ENCODE data around the gene RAI1. TPM values are rescaled to one million over a fixed set of nuclear protein-coding genes. Genes with fewer than 3 reads are reported as not detected.

Gene RAI1
- total RNA-seq, 2 donors from 2014 or later: 35.9 to 42.9 TPM

GRCh38 chr17:17826342-17826713 is 145.1 kb downstream of the RAI1 start:
- H3K27me3 Mint-ChIP-seq (ENCODE audit: insufficient read depth): no peaks in the 10 kb centered on the region
- H3K4me3 Mint-ChIP-seq: no peak overlapping the region
- no peak overlapping the region for H3K27ac Mint-ChIP-seq
- Histone ChIP-seq H3K9ac (ENCODE audit: extremely low read depth, low read length, poor library complexity, severe bottlenecking) (no peak overlapping the region), H3K36me3 (ENCODE audit: control insufficient read depth, insufficient read depth, low read length) (peaks cover 7% of the 10 kb centered on the region), H3K4me1 (ENCODE audit: control insufficient read depth, insufficient read depth, low read length) (peaks cover 21% of the 10 kb centered on the region), H3K27ac (ENCODE audit: low read depth, low read length) (no peak overlapping the region), H3K27me3 (ENCODE audit: control insufficient read depth, insufficient read depth, low read length, poor library complexity, severe bottlenecking) (no peaks in the 10 kb centered on the region), H3K4me3 (ENCODE audit: low read length) (no peak overlapping the region), H3K9me3 (ENCODE audit: control insufficient read depth, low read length) (no peaks in the 10 kb centered on the region)
- no peak for TF ChIP-seq CTCF (conservative IDR thresholded peaks at IDR 0.05)
- peaks cover 22% of the 10 kb centered on the region for H3K4me1 Mint-ChIP-seq
- no peaks in the 10 kb centered on the region for H3K9me3 Mint-ChIP-seq
- DNase-seq: no peak
- 97 to 100% methylated on average over 1 to 2 of the region's 2 CpGs for WGBS, 2 experiments (ENCODE audit: insufficient coverage in 1 of 2, insufficient read length in 1 of 2)
- peaks cover 5% of the 10 kb centered on the region for H3K36me3 Mint-ChIP-seq (ENCODE audit: low read depth)

- no peak overlapping the region for H3K9ac ChIP-seq (ENCODE audit: extremely low read depth, low read length, poor library complexity, severe bottlenecking)
Observed at GRCh38 chr17:17826942-17827785, 145.9 kb downstream of the RAI1 start.

More at GRCh38 chr17:17826942-17827785, 145.9 kb downstream of the RAI1 start:
- WGBS, 2 experiments (ENCODE audit: insufficient coverage in 1 of 2, insufficient read length in 1 of 2): 92 to 94% methylated on average over 12 to 16 of the region's 16 CpGs
- H3K27me3 Mint-ChIP-seq (ENCODE audit: insufficient read depth): no peaks in the 10 kb centered on the region
- Histone ChIP-seq H3K27me3 (ENCODE audit: control insufficient read depth, insufficient read depth, low read length, poor library complexity, severe bottlenecking) (no peaks in the 10 kb centered on the region), H3K27ac (ENCODE audit: low read depth, low read length) (no peak overlapping the region), H3K4me1 (ENCODE audit: control insufficient read depth, insufficient read depth, low read length) (peaks cover 21% of the 10 kb centered on the region), H3K9me3 (ENCODE audit: control insufficient read depth, low read length) (no peaks in the 10 kb centered on the region), H3K4me3 (ENCODE audit: low read length) (no peak overlapping the region), H3K36me3 (ENCODE audit: control insufficient read depth, insufficient read depth, low read length) (peaks cover 15% of the 10 kb centered on the region)
- DNase-seq: no peak
- peaks cover 6% of the 10 kb centered on the region for H3K36me3 Mint-ChIP-seq (ENCODE audit: low read depth)
- peaks cover 23% of the 10 kb centered on the region for H3K4me1 Mint-ChIP-seq
- H3K27ac Mint-ChIP-seq: no peak overlapping the region
- H3K4me3 Mint-ChIP-seq: no peak overlapping the region
- H3K9me3 Mint-ChIP-seq: no peaks in the 10 kb centered on the region
- TF ChIP-seq CTCF (conservative IDR thresholded peaks at IDR 0.05): no peak

All from endodermal cell (in vitro differentiated cells).